Measurements from ENCODE around the gene CSDE1. TPM values are rescaled to one million over a fixed set of nuclear protein-coding genes. Genes with fewer than 3 reads are reported as not detected.

CSDE1 gene
- total and polyA plus RNA-seq, 10 donors = 102 to 1,126 (median 426) TPM

DNA sequence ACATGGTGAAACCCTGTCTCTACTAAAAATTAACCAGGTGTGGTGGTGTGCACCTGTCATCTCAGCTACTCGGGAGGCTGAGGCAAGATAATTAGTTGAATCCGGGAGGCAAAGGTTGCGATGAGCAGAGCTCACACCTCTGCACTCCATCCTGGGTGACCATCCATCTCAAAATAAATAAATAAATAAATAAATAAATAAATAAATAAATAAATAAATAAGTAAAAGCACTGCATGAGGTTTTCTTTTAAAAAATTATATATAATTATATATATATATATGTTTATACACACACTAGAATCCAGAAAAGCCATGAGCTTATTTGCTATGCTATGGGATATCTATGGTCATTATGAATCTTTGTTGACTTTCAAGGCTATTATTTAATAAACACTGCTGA lies 64.8 kb downstream of the CSDE1 start:
- no peak overlapping the region for H3K4me3 ChIP-seq
- no peaks in the 10 kb centered on the region for H3K9me3 ChIP-seq
- intact Hi-C loops (cut with DNase I; ENCODE audit: low total_unique reads) = no loop called here
- WGBS, 5 donors = 91 to 97% (median 95%) methylated on average over 3 of the region's 3 CpGs
- no peak for DNase-seq
- peaks cover 0 to 7% (median 0%) of the 10 kb centered on the region in 7 donors for H3K27me3 ChIP-seq (replicated peaks in 1 of 7)
- no peak overlapping the region for H3K27ac ChIP-seq
- TF ChIP-seq, protein P1, sequence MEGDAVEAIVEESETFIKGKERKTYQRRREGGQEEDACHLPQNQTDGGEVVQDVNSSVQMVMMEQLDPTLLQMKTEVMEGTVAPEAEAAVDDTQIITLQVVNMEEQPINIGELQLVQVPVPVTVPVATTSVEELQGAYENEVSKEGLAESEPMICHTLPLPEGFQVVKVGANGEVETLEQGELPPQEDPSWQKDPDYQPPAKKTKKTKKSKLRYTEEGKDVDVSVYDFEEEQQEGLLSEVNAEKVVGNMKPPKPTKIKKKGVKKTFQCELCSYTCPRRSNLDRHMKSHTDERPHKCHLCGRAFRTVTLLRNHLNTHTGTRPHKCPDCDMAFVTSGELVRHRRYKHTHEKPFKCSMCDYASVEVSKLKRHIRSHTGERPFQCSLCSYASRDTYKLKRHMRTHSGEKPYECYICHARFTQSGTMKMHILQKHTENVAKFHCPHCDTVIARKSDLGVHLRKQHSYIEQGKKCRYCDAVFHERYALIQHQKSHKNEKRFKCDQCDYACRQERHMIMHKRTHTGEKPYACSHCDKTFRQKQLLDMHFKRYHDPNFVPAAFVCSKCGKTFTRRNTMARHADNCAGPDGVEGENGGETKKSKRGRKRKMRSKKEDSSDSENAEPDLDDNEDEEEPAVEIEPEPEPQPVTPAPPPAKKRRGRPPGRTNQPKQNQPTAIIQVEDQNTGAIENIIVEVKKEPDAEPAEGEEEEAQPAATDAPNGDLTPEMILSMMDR (IDR thresholded peaks at IDR 0.05 in 8 of 11, conservative IDR thresholded peaks at IDR 0.05 in 3 of 11) = no peak
- TF ChIP-seq POLR2A (IDR thresholded peaks at IDR 0.05) = no peak
- no peak for TF ChIP-seq POLR2AphosphoS5 (IDR thresholded peaks at IDR 0.05)
- H3K4me1 ChIP-seq = no peaks in the 10 kb centered on the region
- no peaks in the 10 kb centered on the region for H3K36me3 ChIP-seq

DNA sequence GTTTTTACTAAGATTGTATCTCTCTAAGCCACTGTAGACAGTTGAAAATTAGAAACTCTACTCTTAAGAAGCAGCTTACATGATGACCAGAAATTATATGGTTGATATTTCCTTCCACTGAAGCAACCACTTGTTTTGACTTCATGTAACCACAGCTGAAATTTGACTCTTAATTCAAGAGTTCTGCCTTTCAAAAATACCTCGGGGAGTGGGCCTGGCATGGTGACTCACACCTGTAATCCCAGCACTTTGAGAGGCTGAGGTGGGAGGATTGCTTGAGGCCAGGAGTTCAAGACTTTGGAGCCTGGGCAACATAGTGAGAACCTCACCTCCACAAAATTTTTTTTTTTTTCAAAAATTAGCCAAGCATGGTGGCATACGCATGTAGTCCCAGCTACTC lies 66.7 kb downstream of the CSDE1 start:
- TF ChIP-seq POLR2AphosphoS5 (IDR thresholded peaks at IDR 0.05) (no peak), POLR2A (IDR thresholded peaks at IDR 0.05) (no peak)
- TF ChIP-seq, protein P1 (IDR thresholded peaks at IDR 0.05 in 8 of 11, conservative IDR thresholded peaks at IDR 0.05 in 3 of 11) = no peak
- no peak for DNase-seq
- no peaks in the 10 kb centered on the region for H3K36me3 ChIP-seq
- intact Hi-C loops (cut with DNase I; ENCODE audit: low total_unique reads) = no loop called here
- 68 to 88% (median 80%) methylated on average over 2 of the region's 2 CpGs for WGBS, 5 donors
- H3K4me1 ChIP-seq = no peaks in the 10 kb centered on the region
- no peak overlapping the region for H3K27ac ChIP-seq
- H3K27me3 ChIP-seq (replicated peaks in 1 of 7) = peaks cover 0 to 19% (median 0%) of the 10 kb centered on the region in 7 donors
- no peak overlapping the region for H3K4me3 ChIP-seq
- H3K9me3 ChIP-seq = no peaks in the 10 kb centered on the region

DNA sequence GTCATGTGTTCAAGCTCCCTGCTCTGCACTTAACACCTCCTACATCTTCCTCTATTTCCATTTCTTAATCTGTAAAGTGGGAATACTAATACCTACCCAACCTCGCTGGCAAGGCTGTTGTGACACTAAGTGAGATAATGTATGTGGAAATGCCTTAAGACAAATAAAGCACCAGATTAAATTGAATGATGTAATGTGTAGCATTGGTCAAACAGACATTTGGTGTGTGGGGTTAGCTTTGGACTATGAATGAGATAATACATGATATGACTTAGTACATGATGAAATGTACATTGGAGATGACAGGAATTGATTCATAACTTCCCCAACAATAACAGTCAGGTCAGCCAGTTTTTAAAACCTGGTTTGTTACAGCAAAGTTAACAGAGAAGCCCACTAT lies 67.6 kb downstream of the CSDE1 start:
- 73 to 85% (median 76%) methylated on average over 1 of the region's 1 CpG for WGBS, 5 donors

DNA sequence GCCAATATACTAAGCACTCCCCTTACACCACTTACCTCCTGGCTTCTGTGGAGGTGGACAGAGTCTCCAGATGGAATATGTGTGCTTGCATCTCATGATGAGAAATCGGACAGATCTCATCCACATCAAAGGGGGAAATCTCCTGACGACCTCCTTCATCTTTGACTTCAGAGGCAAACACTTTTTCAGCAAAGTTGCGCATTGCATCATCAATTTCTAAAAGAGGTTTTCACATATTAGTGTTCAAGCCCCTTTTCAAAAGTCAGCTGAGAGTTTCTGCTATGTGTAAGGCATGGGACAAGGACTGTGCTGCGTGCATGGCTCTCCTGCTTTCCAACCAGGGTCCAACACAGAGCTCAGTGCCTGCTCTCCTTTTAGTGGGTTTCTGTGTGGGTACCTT lies 69.3 kb downstream of the CSDE1 start:
- Histone ChIP-seq H3K27me3 (replicated peaks in 1 of 7) (peaks cover 0 to 21% (median 1%) of the 10 kb centered on the region in 7 donors), H3K4me1 (no peaks in the 10 kb centered on the region), H3K36me3 (no peaks in the 10 kb centered on the region), H3K27ac (no peak overlapping the region), H3K4me3 (no peak overlapping the region), H3K9me3 (no peaks in the 10 kb centered on the region)
- no peak for TF ChIP-seq POLR2AphosphoS5 (IDR thresholded peaks at IDR 0.05)
- no peak for TF ChIP-seq POLR2A (IDR thresholded peaks at IDR 0.05)
- TF ChIP-seq, protein P1 (IDR thresholded peaks at IDR 0.05 in 8 of 11, conservative IDR thresholded peaks at IDR 0.05 in 3 of 11) = no peak
- DNase-seq = no peak
- intact Hi-C loops (cut with DNase I; ENCODE audit: low total_unique reads) = no loop called here
- 73 to 83% (median 80%) methylated on average over 4 of the region's 4 CpGs for WGBS, 5 donors

More for the DNA sequence above, 67.6 kb downstream of the CSDE1 start:
- TF ChIP-seq POLR2AphosphoS5 (IDR thresholded peaks at IDR 0.05) (no peak), POLR2A (IDR thresholded peaks at IDR 0.05) (no peak)
- TF ChIP-seq, protein P1 (IDR thresholded peaks at IDR 0.05 in 8 of 11, conservative IDR thresholded peaks at IDR 0.05 in 3 of 11) = no peak
- no peak for DNase-seq
- Histone ChIP-seq H3K4me3 (no peak overlapping the region), H3K27ac (no peak overlapping the region), H3K36me3 (no peaks in the 10 kb centered on the region), H3K4me1 (no peaks in the 10 kb centered on the region), H3K27me3 (replicated peaks in 1 of 7) (peaks cover 0 to 19% (median 0%) of the 10 kb centered on the region in 7 donors), H3K9me3 (no peaks in the 10 kb centered on the region)
- intact Hi-C loops (cut with DNase I; ENCODE audit: low total_unique reads) = no loop called here

Data from spleen (tissue), 11 donors.